ENCODE data around the gene COL28A1.

The COL28A1 gene

DNA sequence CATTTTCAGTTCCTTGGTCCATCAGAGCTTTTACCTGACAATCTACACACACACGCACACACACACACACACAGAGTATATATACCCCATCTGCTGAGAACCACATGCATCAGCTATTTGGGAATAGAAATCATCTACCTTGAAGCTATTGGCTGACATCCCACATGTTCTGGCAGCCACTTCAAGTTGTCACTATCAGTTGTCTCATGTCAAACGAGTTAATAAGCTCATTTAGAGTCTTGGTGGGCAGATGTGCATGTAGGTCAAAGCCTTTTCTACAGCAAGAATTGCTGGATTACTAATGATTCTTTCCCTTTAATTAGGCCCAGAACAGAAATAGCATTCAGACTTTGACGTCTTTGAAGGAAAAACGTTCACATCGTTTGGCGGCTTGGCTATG, 36.8 kb downstream of the COL28A1 start:
- no peak overlapping the region for H3K23ac ChIP-seq (ENCODE audit: low read length)
- no peak overlapping the region for H4K12ac ChIP-seq (ENCODE audit: low read depth, low read length)
- no peak overlapping the region for H2AK5ac ChIP-seq (ENCODE audit: low read length)
- no peak overlapping the region for H2BK12ac ChIP-seq (ENCODE audit: low read length)
- H3K27me3 ChIP-seq (ENCODE audit: insufficient read depth, low read length) = no peaks in the 10 kb centered on the region
- peak overlapping the region; percentile 45 for H3K9ac ChIP-seq (ENCODE audit: low read length)
- H3K14ac ChIP-seq (ENCODE audit: low read length) = no peak overlapping the region
- no peak overlapping the region for H2AFZ ChIP-seq (ENCODE audit: insufficient read depth, low read length, poor library complexity)
- no peak overlapping the region for H3K4me2 ChIP-seq (ENCODE audit: low read length)
- WGBS (ENCODE audit: extremely low coverage, insufficient coverage, insufficient read length) = no CpG with 5 or more reads among the region's 6 CpGs
- no peak overlapping the region for H2BK5ac ChIP-seq (ENCODE audit: low read depth, low read length, poor library complexity)
- no peak for DNase-seq
- no peaks in the 10 kb centered on the region for H3K9me3 ChIP-seq (ENCODE audit: insufficient read depth, low read depth, low read length)
- H4K91ac ChIP-seq (ENCODE audit: low read depth, low read length) = no peak overlapping the region
- H3K4ac ChIP-seq (ENCODE audit: low read depth, low read length) = no peak overlapping the region
- no peak overlapping the region for H3K4me3 ChIP-seq (ENCODE audit: low read depth, low read length)
- no peak overlapping the region for H4K8ac ChIP-seq (ENCODE audit: low read depth, low read length)
- no peaks in the 10 kb centered on the region for H3K36me3 ChIP-seq (ENCODE audit: control insufficient read depth in 1 of 2, insufficient read depth in 2 of 2, low read length in 2 of 2)
- H3K79me1 ChIP-seq (ENCODE audit: low read length) = no peaks in the 10 kb centered on the region
- H3K27ac ChIP-seq (ENCODE audit: low read depth, low read length) = no peak overlapping the region
- no peak overlapping the region for H2BK120ac ChIP-seq (ENCODE audit: insufficient read depth, low read length, poor library complexity)
- no peak overlapping the region for H3K18ac ChIP-seq (ENCODE audit: low read length)
- no peaks in the 10 kb centered on the region for H3K4me1 ChIP-seq (ENCODE audit: control insufficient read depth in 1 of 2, insufficient read depth in 2 of 2, low read length in 2 of 2)
- no peaks in the 10 kb centered on the region for H3K79me2 ChIP-seq (ENCODE audit: control insufficient read depth, insufficient read depth, low read length, poor library complexity)

DNA sequence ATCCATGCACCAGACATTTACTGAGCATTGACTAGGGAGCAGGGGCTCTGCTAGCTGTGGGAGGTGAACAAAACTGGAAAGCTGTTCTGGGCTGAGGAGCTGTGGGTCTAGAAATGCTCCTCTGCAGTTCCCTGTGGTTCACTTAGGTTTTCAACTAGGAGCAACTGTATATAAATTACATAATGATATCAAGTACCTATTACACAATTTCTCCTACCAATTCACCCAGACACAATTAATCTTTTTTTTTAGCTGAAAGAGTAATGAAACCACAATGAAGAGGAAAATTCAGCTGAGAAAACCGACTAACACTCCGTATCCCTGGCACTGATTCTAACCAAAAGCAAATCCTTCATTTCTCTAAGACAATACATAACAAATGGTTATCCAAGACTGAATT, 39.4 kb downstream of the COL28A1 start:
- H3K9ac ChIP-seq (ENCODE audit: low read length) = no peak overlapping the region
- H3K79me1 ChIP-seq (ENCODE audit: low read length) = no peaks in the 10 kb centered on the region
- H3K9me3 ChIP-seq (ENCODE audit: insufficient read depth, low read depth, low read length) = no peaks in the 10 kb centered on the region
- no peak overlapping the region for H3K23ac ChIP-seq (ENCODE audit: low read length)
- no peaks in the 10 kb centered on the region for H3K79me2 ChIP-seq (ENCODE audit: control insufficient read depth, insufficient read depth, low read length, poor library complexity)
- no peak overlapping the region for H2BK5ac ChIP-seq (ENCODE audit: low read depth, low read length, poor library complexity)
- no peak overlapping the region for H4K91ac ChIP-seq (ENCODE audit: low read depth, low read length)
- no peak for DNase-seq
- no peak overlapping the region for H2AK5ac ChIP-seq (ENCODE audit: low read length)
- no peak overlapping the region for H2BK12ac ChIP-seq (ENCODE audit: low read length)
- H3K27ac ChIP-seq (ENCODE audit: low read depth, low read length) = no peak overlapping the region
- no peak overlapping the region for H3K18ac ChIP-seq (ENCODE audit: low read length)
- no peak overlapping the region for H3K14ac ChIP-seq (ENCODE audit: low read length)
- no peak overlapping the region for H4K8ac ChIP-seq (ENCODE audit: low read depth, low read length)
- H3K36me3 ChIP-seq (ENCODE audit: control insufficient read depth in 1 of 2, insufficient read depth in 2 of 2, low read length in 2 of 2) = no peaks in the 10 kb centered on the region
- H3K4me2 ChIP-seq (ENCODE audit: low read length) = no peak overlapping the region
- H4K12ac ChIP-seq (ENCODE audit: low read depth, low read length) = no peak overlapping the region
- H3K27me3 ChIP-seq (ENCODE audit: insufficient read depth, low read length) = no peaks in the 10 kb centered on the region
- H3K4ac ChIP-seq (ENCODE audit: low read depth, low read length) = no peak overlapping the region
- H2BK120ac ChIP-seq (ENCODE audit: insufficient read depth, low read length, poor library complexity) = no peak overlapping the region
- H3K4me1 ChIP-seq (ENCODE audit: control insufficient read depth in 1 of 2, insufficient read depth in 2 of 2, low read length in 2 of 2) = no peaks in the 10 kb centered on the region
- no CpG with 5 or more reads among the region's 2 CpGs for whole genome bisulfite sequencing (ENCODE audit: extremely low coverage, insufficient coverage, insufficient read length)
- no peak overlapping the region for H3K4me3 ChIP-seq (ENCODE audit: low read depth, low read length)
- no peak overlapping the region for H2AFZ ChIP-seq (ENCODE audit: insufficient read depth, low read length, poor library complexity)

DNA sequence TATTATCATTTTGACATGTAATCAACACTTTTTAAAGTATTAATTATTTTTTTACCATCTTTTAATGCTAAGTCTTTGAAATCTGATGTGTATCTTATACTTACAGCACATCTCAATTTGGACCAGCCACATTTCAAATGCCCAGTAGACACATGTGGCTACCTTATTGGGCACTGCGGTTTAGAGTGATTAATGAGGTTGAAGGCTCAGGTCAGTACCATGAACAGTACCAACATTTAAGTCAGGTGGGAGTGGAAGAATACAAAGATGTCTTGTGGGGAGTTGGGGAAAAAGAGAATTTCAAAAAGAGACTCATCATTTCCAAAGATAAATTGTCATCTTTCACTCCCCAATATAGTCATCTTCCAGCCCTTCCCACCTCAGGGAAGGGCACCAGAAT, 40.5 kb downstream of the COL28A1 start:
- H3K79me1 ChIP-seq (ENCODE audit: low read length) = no peaks in the 10 kb centered on the region
- H2AK5ac ChIP-seq (ENCODE audit: low read length) = no peak overlapping the region
- no peak overlapping the region for H2BK12ac ChIP-seq (ENCODE audit: low read length)
- no peak overlapping the region for H3K27ac ChIP-seq (ENCODE audit: low read depth, low read length)
- H3K9me3 ChIP-seq (ENCODE audit: insufficient read depth, low read depth, low read length) = no peaks in the 10 kb centered on the region
- H4K12ac ChIP-seq (ENCODE audit: low read depth, low read length) = no peak overlapping the region
- no peak overlapping the region for H4K8ac ChIP-seq (ENCODE audit: low read depth, low read length)
- whole genome bisulfite sequencing (ENCODE audit: extremely low coverage, insufficient coverage, insufficient read length) = no CpG with 5 or more reads among the region's 1 CpG
- no peak overlapping the region for H2AFZ ChIP-seq (ENCODE audit: insufficient read depth, low read length, poor library complexity)
- no peaks in the 10 kb centered on the region for H3K27me3 ChIP-seq (ENCODE audit: insufficient read depth, low read length)
- H3K18ac ChIP-seq (ENCODE audit: low read length) = no peak overlapping the region
- H3K79me2 ChIP-seq (ENCODE audit: control insufficient read depth, insufficient read depth, low read length, poor library complexity) = no peaks in the 10 kb centered on the region
- no peaks in the 10 kb centered on the region for H3K36me3 ChIP-seq (ENCODE audit: control insufficient read depth in 1 of 2, insufficient read depth in 2 of 2, low read length in 2 of 2)
- no peak overlapping the region for H3K9ac ChIP-seq (ENCODE audit: low read length)
- no peak overlapping the region for H3K4me2 ChIP-seq (ENCODE audit: low read length)
- H3K4me3 ChIP-seq (ENCODE audit: low read depth, low read length) = no peak overlapping the region
- no peak overlapping the region for H4K91ac ChIP-seq (ENCODE audit: low read depth, low read length)
- no peak overlapping the region for H3K4ac ChIP-seq (ENCODE audit: low read depth, low read length)
- no peaks in the 10 kb centered on the region for H3K4me1 ChIP-seq (ENCODE audit: control insufficient read depth in 1 of 2, insufficient read depth in 2 of 2, low read length in 2 of 2)
- no peak overlapping the region for H2BK120ac ChIP-seq (ENCODE audit: insufficient read depth, low read length, poor library complexity)
- H3K23ac ChIP-seq (ENCODE audit: low read length) = no peak overlapping the region
- no peak for DNase-seq
- H2BK5ac ChIP-seq (ENCODE audit: low read depth, low read length, poor library complexity) = no peak overlapping the region
- H3K14ac ChIP-seq (ENCODE audit: low read length) = no peak overlapping the region

DNA sequence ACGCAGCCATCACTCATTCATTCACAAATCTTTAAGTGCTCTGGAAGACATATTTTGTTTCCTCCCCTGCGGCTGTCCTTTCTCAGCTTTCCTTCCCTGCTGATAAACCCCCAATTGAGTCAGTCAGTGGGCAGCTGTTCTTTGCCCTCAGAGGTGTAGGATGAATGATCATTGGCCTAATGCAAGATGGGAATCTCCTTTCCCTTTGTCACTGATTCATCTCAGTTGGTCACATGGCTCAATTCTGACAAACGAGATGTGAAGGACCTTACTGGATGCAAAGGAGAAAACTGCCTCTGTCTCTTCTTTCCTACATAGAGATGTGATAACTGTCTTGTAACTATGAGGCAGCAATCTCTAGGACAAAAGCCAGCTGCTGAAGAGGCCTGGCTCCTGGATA, 44.6 kb downstream of the COL28A1 start:
- H3K27me3 ChIP-seq (ENCODE audit: insufficient read depth, low read length) = no peaks in the 10 kb centered on the region
- H3K9me3 ChIP-seq (ENCODE audit: insufficient read depth, low read depth, low read length) = peaks cover 2% of the 10 kb centered on the region
- H4K12ac ChIP-seq (ENCODE audit: low read depth, low read length) = no peak overlapping the region
- no peak overlapping the region for H3K4me3 ChIP-seq (ENCODE audit: low read depth, low read length)
- H3K9ac ChIP-seq (ENCODE audit: low read length) = no peak overlapping the region
- H3K14ac ChIP-seq (ENCODE audit: low read length) = no peak overlapping the region
- H2BK120ac ChIP-seq (ENCODE audit: insufficient read depth, low read length, poor library complexity) = no peak overlapping the region
- no CpG with 5 or more reads among the region's 3 CpGs for WGBS (ENCODE audit: extremely low coverage, insufficient coverage, insufficient read length)
- H2AK5ac ChIP-seq (ENCODE audit: low read length) = no peak overlapping the region
- no peaks in the 10 kb centered on the region for H3K36me3 ChIP-seq (ENCODE audit: control insufficient read depth in 1 of 2, insufficient read depth in 2 of 2, low read length in 2 of 2)
- H3K4me1 ChIP-seq (ENCODE audit: control insufficient read depth in 1 of 2, insufficient read depth in 2 of 2, low read length in 2 of 2) = no peaks in the 10 kb centered on the region
- no peak overlapping the region for H2BK12ac ChIP-seq (ENCODE audit: low read length)
- H2AFZ ChIP-seq (ENCODE audit: insufficient read depth, low read length, poor library complexity) = no peak overlapping the region
- H3K4ac ChIP-seq (ENCODE audit: low read depth, low read length) = no peak overlapping the region
- H4K8ac ChIP-seq (ENCODE audit: low read depth, low read length) = no peak overlapping the region
- no peak overlapping the region for H3K18ac ChIP-seq (ENCODE audit: low read length)
- H4K91ac ChIP-seq (ENCODE audit: low read depth, low read length) = no peak overlapping the region
- H3K79me2 ChIP-seq (ENCODE audit: control insufficient read depth, insufficient read depth, low read length, poor library complexity) = no peaks in the 10 kb centered on the region
- no peak for DNase-seq
- no peak overlapping the region for H2BK5ac ChIP-seq (ENCODE audit: low read depth, low read length, poor library complexity)
- no peak overlapping the region for H3K27ac ChIP-seq (ENCODE audit: low read depth, low read length)
- no peak overlapping the region for H3K23ac ChIP-seq (ENCODE audit: low read length)
- H3K4me2 ChIP-seq (ENCODE audit: low read length) = no peak overlapping the region
- H3K79me1 ChIP-seq (ENCODE audit: low read length) = no peaks in the 10 kb centered on the region

All from trophoblast cell (in vitro differentiated cells and primary cell).